ENCODE measurements around the gene EBP. TPM values are rescaled to one million over a fixed set of nuclear protein-coding genes. Genes with fewer than 3 reads are reported as not detected.
A peak's percentile ranks its signal among the peaks of the same experiment; 100 is the strongest.
"Not testable (repeated sequence)": the region's sequence is repeated elsewhere in the genome, so short reads cannot be mapped to it uniquely, and the experiment has no call there.

EBP gene
- total RNA-seq, 1 donor: 171 TPM

GRCh38 chrX:48520976-48521352, 644 bp upstream of the EBP start:
- DNase-seq (ENCODE audit: low read depth in 2 of 3, low spot score in 2 of 3): no peak

GRCh38 chrX:48522291-48522690, 683 bp downstream of the EBP start:
- DNase-seq (ENCODE audit: low read depth in 2 of 3, low spot score in 2 of 3): no peak

DNA sequence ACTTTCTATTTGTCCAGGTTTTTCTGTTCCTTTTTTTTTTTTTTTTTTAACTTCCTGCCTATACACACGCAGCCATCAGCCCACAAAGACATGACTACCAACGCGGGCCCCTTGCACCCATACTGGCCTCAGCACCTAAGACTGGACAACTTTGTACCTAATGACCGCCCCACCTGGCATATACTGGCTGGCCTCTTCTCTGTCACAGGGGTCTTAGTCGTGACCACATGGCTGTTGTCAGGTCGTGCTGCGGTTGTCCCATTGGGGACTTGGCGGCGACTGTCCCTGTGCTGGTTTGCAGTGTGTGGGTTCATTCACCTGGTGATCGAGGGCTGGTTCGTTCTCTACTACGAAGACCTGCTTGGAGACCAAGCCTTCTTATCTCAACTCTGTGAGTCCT, 2.1 kb downstream of the EBP start:
- no peak for DNase-seq (ENCODE audit: low read depth in 2 of 3, low spot score in 2 of 3)

DNA sequence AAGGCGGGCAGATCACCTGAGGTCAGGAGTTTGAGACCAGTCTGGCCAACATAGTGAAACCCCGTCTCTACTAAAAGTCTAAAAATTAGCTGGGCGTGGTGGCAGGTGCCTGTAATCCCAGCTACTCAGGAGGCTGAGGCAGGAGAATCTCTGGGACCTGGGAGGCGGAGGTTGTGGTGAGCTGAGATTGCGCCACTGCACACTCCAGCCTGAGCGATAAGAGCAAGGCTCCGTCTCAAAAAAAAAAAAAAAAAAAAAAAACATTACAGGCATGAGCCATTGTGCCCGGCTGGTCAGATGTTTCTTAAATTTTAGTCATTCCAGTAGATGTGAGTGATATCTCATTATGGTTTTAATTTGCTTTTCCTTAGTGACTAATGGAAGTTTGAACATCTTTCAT, 4.2 kb downstream of the EBP start:
- DNase-seq (ENCODE audit: low read depth in 2 of 3, low spot score in 2 of 3): not testable (repeated sequence)

- no peak for DNase-seq (ENCODE audit: low read depth in 2 of 3, low spot score in 2 of 3)
Measured at GRCh38 chrX:48530736-48531135, 9.1 kb downstream of the EBP start.

DNA sequence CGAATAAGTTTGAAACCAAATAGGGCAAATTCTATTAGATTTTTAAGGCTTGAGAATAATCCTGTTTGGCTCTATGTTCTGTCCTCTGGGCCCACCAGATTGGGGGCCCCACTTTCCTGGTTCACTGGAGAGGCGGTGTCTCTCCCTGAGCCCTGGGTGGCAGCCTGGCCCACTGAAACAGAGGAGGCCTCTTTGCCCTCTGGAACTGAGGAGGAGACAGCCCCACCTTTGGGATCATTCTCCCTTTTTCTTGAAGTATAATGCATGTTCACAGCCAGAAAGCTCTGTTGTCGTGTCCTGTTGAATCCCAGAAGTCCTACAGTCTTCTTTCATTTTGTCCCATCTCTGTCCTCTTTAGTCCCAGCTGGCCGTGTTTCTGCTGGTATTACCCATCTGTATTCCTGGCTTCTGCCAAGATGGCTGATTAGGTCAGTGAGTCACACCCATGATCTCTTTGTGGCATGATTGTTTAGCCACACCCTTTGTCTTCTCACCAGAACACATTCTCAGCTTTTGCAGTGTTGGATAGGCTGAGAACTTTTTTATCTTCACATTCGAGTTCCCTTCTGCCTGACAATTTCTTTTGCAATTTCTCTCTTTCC, 9.9 kb downstream of the EBP start:
- DNase-seq (ENCODE audit: low read depth in 2 of 3, low spot score in 2 of 3): no peak

GRCh38 chrX:48532161-48532560, 10.6 kb downstream of the EBP start:
- DNase-seq (ENCODE audit: low read depth in 2 of 3, low spot score in 2 of 3): no peak

- no peak for DNase-seq (ENCODE audit: low read depth in 2 of 3, low spot score in 2 of 3)
Measured at GRCh38 chrX:48533165-48533564, 11.6 kb downstream of the EBP start.

GRCh38 chrX:48538641-48539344, 17.2 kb downstream of the EBP start:
- DNase-seq (ENCODE audit: low read depth in 2 of 3, low spot score in 2 of 3): no peak

- peak; percentile 84 to 98 (median 97) for DNase-seq (ENCODE audit: low read depth in 2 of 3, low spot score in 2 of 3)
Measured at GRCh38 chrX:48539345-48540027, 17.9 kb downstream of the EBP start, which contains the start of gene TBC1D25. Gene TBC1D25 (plus strand): TSS chrX:48539714. CDS start chrX:48539798, 84 bp downstream.

- DNase-seq (ENCODE audit: low read depth in 2 of 3, low spot score in 2 of 3): peak in 2 of 3 donors; percentile 55 to 69
Measured at GRCh38 chrX:48540028-48540375, 18.4 kb downstream of the EBP start.

GRCh38 chrX:48540480-48540879, 18.9 kb downstream of the EBP start:
- DNase-seq (ENCODE audit: low read depth in 2 of 3, low spot score in 2 of 3): no peak

- no peak for DNase-seq (ENCODE audit: low read depth in 2 of 3, low spot score in 2 of 3)
Measured at GRCh38 chrX:48541140-48541814, 19.7 kb downstream of the EBP start.

- DNase-seq (ENCODE audit: low read depth in 2 of 3, low spot score in 2 of 3): no peak
Measured at GRCh38 chrX:48548871-48549270, 27.3 kb downstream of the EBP start.

DNA sequence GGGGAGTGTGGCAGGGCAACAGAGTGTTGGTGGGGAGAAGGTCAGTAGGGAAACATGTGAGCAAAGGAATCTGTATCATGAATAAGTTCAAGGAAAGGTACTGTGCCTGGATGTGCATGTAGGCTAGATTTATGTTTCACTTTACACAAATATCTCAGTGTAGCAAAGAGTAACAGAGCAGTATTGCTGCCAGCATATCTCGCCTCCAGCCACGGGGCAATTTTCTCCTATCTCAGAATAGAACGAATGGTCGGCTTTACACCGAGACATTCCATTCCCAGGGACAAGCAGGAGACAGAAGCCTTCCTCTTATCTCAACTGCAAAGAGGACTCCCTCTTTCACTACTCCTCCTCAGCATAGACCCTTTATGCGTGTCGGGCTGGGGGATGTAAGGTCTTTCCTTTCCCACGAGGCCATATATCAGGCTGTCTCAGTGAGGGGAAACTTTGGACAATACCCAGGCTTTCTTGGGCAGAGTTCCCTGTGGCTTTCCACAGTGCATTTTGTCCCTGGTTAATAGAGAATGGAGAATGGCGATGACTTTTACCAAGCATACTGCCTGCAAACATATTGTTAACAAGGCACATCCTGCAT, 34.2 kb downstream of the EBP start:
- DNase-seq (ENCODE audit: low read depth in 2 of 3, low spot score in 2 of 3): not testable (repeated sequence)

DNA sequence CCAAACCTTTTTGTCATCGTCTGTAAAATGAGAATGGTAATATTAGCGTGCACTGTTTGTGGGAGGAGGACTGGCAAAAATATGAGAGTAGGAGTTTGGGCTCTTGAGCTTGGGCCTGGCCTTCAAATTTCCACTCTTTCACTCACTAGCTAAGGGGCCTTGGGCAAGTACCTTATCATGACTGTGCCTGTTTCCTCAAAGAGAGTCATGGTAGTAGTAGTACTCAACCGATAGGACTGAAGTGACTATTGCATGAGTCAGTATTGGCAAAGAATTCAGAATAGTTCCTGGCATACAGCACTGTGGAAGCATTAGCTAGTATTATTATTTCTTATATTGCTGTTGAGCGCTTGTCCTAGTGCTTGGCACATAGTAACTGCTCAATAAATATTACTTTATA, 36.7 kb downstream of the EBP start:
- DNase-seq (ENCODE audit: low read depth in 2 of 3, low spot score in 2 of 3): no peak

- DNase-seq (ENCODE audit: low read depth in 2 of 3, low spot score in 2 of 3): no peak
Measured at GRCh38 chrX:48559636-48560035, 38.0 kb downstream of the EBP start.

DNA sequence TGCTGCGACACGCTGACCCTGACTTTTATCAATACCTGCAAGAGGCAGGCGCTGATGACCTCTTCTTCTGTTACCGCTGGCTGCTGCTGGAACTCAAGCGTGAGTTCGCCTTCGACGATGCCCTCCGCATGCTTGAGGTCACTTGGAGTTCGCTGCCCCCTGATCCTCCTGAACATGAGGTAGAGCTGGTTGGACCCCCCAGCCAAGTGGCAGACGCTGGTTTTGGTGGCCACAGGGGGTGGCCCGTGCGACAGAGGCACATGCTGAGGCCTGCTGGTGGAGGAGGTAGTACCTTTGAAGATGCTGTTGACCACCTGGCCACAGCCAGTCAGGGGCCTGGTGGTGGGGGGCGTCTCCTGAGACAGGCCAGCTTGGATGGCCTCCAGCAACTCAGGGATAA, 38.4 kb downstream of the EBP start:
- DNase-seq (ENCODE audit: low read depth in 2 of 3, low spot score in 2 of 3): no peak

DNA sequence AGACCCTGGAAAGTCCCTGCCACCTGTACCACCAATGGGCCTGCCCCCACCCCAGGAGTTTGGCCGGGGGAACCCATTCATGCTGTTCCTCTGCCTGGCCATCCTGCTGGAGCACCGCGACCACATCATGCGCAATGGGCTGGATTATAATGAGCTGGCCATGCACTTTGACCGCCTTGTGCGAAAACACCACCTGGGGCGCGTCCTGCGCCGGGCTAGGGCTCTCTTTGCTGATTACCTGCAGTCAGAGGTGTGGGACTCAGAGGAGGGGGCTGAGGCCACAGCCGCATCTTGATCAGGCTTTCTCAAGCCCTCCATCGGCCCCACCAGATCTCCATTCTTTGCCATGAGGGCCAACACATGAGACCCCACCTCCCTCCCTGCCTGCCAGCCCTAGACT, 39.1 kb downstream of the EBP start:
- DNase-seq (ENCODE audit: low read depth in 2 of 3, low spot score in 2 of 3): no peak

- DNase-seq (ENCODE audit: low read depth in 2 of 3, low spot score in 2 of 3): peak in 2 of 3 donors; percentile 11 to 19
Measured at GRCh38 chrX:48569958-48570357, 48.4 kb downstream of the EBP start.

DNA sequence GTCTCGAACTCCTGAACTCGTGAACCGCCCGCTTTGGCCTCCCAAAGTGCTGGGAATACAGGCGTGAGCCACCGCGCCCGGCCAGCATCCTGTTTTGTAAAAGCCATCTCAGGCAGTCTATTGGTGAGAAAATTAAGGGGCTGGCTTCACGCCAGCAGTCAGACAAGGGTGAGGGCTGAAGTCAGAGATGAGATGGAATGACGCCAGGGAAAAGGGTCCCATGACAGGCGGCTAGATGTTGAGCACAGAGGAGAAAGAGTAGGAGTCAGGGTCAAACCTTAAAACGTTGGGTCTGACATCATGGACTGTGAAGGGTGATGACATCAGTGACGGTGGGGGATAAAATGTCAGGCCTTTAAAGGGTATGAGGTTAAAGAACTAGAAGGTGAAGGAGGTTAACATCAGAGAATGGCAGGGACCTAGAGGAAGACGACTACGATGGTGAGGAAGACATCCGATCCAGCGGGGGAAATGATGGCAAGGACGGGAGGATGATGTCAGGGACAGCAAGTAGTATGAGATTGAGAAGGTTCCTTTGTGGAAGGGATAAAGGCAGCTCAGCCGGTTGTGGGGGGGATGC, 52.2 kb downstream of the EBP start:
- DNase-seq (ENCODE audit: low read depth in 2 of 3, low spot score in 2 of 3): no peak

Data from hematopoietic multipotent progenitor cell (in vitro differentiated cells).